ENCODE results near the gene F2RL1. TPM values are rescaled to one million over a fixed set of nuclear protein-coding genes. Genes with fewer than 3 reads are reported as not detected.
"Not testable (repeated sequence)": the region's sequence is repeated elsewhere in the genome, so short reads cannot be mapped to it uniquely, and the experiment has no call there.

Gene F2RL1
- polyA plus RNA-seq, 6 donors from 2014 or later = 0.13 to 0.42 (median 0.20) TPM; not detected in 2

DNA sequence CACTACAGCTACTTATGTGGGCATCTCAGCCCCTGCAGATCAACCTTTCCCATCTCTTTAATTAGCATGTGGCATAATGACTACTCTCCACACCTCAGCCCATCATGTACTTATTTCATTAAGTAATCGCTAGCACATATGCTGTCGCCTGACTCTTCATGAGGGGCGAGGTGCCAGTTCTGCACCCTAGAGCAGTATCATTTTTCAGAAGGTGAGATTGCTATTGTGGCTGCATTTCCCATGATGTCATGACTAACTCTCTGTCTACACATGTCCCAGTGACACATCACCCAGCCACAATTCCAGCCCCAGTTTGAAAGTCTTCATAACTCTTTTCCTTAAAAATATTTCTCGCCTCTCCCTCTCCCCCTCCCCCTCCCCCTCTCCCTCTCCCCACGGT is 7.6 kb upstream of the F2RL1 start:
- H3K9me3 Mint-ChIP-seq = peaks cover 0 to 9% (median 0%) of the 10 kb centered on the region in 7 donors
- DNase-seq (no peak), ATAC-seq (ENCODE audit: low read depth in 2 of 2) (no peak)
- no peak overlapping the region for H3K4me3 Mint-ChIP-seq
- H3K4me1 Mint-ChIP-seq = no peaks in the 10 kb centered on the region
- H3K27me3 Mint-ChIP-seq = peaks cover 4 to 11% (median 10%) of the 10 kb centered on the region in 3 donors
- no peaks in the 10 kb centered on the region for H3K36me3 Mint-ChIP-seq
- no peak overlapping the region for H3K27ac Mint-ChIP-seq

DNA sequence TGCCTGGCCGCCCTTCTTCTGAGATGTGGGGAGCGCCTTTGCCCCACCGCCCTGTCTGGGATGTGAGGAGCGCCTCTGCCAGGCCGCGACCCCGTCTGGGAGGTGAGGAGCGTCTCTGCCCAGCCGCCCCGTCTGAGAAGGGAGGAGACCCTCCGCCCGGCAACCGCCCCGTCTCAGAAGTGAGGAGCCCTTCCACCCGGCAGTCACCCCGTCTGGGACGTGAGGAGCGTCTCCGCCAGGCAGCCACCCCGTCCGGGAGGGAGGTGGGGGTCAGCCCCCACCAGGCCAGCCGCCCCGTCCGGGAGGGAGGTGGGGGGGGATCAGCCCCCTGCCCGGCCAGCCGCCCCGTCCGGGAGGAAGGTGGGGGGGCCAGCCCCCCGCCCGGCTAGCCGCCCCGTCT is 6.6 kb upstream of the F2RL1 start:
- H3K9me3 Mint-ChIP-seq; H3K4me1 Mint-ChIP-seq; ATAC-seq (ENCODE audit: low read depth in 2 of 2); H3K36me3 Mint-ChIP-seq; DNase-seq; H3K4me3 Mint-ChIP-seq; H3K27ac Mint-ChIP-seq: not testable (repeated sequence)
- H3K27me3 Mint-ChIP-seq = peaks cover 10 to 21% (median 12%) of the 10 kb centered on the region in 3 donors

DNA sequence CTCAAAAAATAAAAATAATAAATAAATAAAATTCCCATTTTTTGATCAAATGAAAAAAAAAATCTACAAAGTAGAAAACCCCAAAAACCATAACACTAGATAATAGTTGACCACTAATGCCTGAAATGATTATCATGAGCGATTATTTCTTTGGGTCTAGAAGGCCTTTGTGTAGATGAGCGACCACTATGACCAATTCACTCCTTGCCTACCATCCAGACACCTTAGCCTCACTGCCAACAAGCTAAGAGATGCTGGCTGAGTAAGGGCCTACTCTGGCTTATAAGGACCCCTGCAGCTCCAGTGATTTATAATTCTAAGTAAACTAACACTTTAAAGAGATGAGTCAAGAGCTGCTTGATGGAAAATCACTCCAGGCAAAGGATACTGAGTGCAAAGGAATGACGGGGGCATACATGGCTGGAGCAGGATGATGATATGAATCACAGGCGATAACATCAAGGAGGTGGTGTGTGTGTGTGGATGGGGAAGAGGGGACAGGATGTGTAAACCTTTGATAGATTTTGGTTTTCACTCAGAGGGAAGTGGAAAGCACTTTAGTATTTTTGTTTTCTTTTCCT is 4.8 kb upstream of the F2RL1 start:
- DNase-seq (no peak), ATAC-seq (ENCODE audit: low read depth in 2 of 2) (no peak)
- H3K9me3 Mint-ChIP-seq = peaks cover 0 to 9% (median 0%) of the 10 kb centered on the region in 7 donors
- H3K4me3 Mint-ChIP-seq = no peak overlapping the region
- peaks cover 5 to 7% (median 6%) of the 10 kb centered on the region in 3 donors for H3K4me1 Mint-ChIP-seq
- no peak overlapping the region for H3K27ac Mint-ChIP-seq
- no peaks in the 10 kb centered on the region for H3K36me3 Mint-ChIP-seq
- peaks cover 20 to 37% (median 22%) of the 10 kb centered on the region in 3 donors for H3K27me3 Mint-ChIP-seq

DNA sequence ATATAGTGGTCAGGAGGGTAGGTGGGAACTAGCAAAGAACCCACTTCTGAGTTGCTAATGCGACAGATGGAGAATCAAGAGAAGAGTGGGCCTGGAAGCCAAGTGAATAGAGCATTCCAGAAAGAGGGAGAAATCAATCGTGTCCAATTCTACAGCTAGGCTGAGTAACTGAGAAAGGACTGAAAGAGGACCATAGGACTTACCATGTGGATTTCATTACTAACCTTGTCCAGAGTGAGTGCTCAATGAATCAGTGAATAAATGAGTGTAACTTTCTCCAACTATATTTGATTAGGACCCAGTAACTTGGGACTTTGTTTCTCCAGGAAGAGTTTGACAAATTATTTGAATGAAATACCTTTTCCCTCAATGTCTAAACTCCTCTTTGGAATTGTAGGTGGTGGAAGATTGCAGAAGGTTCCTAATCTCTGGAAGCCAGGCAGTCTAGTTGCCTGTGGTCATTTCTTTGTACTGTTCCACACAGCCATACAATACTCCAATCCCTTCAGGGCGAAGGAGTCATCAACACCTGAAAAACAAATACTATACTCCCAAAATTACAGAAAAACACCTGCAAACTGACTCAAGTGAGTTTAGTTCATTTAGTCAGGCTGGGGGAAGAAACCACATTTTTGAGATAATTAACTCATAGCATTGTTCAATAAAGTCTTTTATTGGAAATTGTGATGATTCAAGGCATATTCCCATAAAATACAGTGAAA is 2.6 kb upstream of the F2RL1 start:
- Mint-ChIP-seq H3K9me3 (peaks cover 0 to 4% (median 0%) of the 10 kb centered on the region in 7 donors), H3K27me3 (peaks cover 33 to 52% (median 41%) of the 10 kb centered on the region in 3 donors), H3K36me3 (no peaks in the 10 kb centered on the region), H3K27ac (no peak overlapping the region), H3K4me3 (peak overlapping the region in 2 of 8 donors; percentile 21 to 47), H3K4me1 (peaks cover 9 to 20% (median 15%) of the 10 kb centered on the region in 3 donors)
- ATAC-seq (ENCODE audit: low read depth in 2 of 2) (no peak), DNase-seq (no peak)

DNA sequence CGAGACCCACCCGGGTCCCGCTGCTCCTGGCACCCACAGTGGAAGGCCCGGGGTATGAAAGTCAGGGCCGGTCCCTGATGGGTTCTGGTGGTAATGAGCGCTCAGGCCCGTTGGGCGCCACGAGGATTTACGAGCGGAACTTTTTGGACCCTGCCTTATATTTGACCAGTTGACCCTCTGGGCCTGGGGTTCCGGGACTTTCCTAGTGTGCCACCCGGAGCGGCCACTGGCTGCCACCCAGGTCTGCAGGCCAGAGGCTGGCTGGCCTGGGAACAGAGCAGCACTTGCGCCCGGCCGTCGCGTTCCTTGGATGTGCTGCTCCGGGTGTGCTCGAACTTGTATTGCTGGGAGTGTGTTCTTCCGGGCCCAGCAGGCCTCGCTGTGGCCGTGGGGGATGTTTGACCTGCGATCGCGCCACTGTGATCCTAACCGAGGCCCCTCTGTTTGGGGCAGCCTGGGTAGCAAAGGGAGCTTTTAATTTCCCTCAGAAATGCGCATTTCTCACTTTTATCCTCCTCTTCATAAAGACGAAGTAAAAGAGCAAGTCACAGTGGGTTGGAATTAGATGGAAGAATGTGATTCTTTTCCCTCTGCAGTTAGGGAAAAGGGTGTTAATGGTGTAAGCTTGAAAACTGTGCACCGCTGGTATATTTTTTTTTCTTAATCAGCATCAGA is 1.2 kb downstream of the F2RL1 start:
- Mint-ChIP-seq H3K4me1 (peaks cover 9 to 20% (median 15%) of the 10 kb centered on the region in 3 donors), H3K27me3 (peaks cover 44 to 60% (median 47%) of the 10 kb centered on the region in 3 donors), H3K9me3 (peaks cover 0 to 5% (median 3%) of the 10 kb centered on the region in 7 donors), H3K27ac (peak overlapping the region in 2 of 6 donors; percentile 26 to 69), H3K36me3 (no peaks in the 10 kb centered on the region), H3K4me3 (peak overlapping the region; percentile 22 to 87 (median 78))
- DNase-seq (no peak), ATAC-seq (ENCODE audit: low read depth in 2 of 2) (no peak)

DNA sequence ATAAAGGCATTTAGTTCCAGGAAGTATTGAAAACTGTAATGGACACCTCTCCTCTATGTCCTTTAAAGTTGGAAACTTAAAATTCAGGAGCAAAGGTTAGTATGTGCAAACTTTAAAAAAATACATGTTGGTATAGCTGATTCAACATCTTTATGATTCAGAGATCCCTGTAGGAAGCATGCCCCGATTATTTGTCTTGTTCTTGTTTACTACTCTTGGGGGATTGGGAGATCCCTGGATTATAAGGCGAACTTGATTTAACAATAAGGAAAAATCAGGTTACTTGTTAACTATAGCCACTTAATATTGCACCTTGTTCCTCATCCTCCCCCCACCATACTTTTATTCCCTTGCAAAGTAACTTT is 1.7 kb downstream of the F2RL1 start:
- Mint-ChIP-seq H3K9me3 (peaks cover 0 to 8% (median 3%) of the 10 kb centered on the region in 7 donors), H3K4me1 (peaks cover 9 to 20% (median 15%) of the 10 kb centered on the region in 3 donors), H3K27me3 (peaks cover 39 to 58% (median 47%) of the 10 kb centered on the region in 3 donors), H3K27ac (no peak overlapping the region), H3K4me3 (peak overlapping the region in 5 of 8 donors; percentile 73 to 85 (median 83)), H3K36me3 (no peaks in the 10 kb centered on the region)
- no peak for ATAC-seq (ENCODE audit: low read depth in 2 of 2)
- DNase-seq = no peak

DNA sequence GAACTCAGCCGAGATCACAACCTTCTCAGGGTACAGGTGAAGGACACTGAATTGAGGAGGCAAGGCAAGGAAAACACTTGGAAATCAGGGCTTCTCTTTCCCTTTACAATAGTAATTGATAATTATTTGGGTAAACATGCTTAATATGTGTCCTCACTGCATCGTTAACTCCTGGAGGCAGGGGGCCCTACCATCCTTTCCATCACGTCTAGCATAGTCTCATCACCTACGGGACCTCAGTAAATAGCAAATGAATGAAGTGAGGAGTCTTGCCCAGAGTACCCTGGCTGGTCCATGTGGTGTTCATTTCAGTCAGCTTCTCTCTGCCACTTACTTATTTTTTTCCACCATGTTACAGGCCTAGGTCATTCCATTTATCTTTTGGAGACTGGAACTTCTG is 2.3 kb downstream of the F2RL1 start:
- Mint-ChIP-seq H3K27ac (no peak overlapping the region), H3K36me3 (no peaks in the 10 kb centered on the region), H3K9me3 (peaks cover 0 to 8% (median 3%) of the 10 kb centered on the region in 7 donors), H3K4me3 (peak overlapping the region in 3 of 8 donors; percentile 4 to 74 (median 59)), H3K27me3 (peaks cover 34 to 58% (median 44%) of the 10 kb centered on the region in 3 donors), H3K4me1 (peaks cover 9 to 20% (median 15%) of the 10 kb centered on the region in 3 donors)
- ATAC-seq (ENCODE audit: low read depth in 2 of 2) = no peak
- no peak for DNase-seq

DNA sequence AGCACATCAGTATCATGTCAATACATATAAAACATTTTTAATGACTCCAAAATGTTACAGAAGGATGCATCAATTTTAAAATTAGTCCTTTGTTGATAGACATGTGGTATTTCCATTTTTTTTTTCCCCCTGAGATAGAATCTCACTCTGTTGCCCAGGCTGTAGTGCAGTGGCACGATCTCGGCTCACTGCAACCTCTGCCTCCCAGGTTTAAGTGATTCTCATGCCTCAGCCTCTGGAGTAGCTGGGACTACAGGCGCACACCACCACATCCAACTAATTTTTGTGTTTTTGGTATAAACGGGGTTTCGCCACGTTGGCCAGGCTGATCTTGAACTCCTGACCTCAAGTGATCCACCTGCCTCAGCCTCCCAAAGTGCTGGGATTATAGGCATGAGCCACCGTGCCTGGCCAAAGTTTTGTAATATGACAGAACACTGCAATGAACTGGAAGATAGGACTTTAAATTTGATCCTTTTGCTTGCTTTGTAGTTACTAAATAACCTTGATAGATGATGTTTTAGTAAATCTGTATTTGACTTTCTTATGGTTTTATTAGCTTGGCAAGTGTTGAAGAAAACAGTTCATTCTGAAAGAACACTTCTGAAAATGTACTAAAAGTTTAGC is 3.4 kb downstream of the F2RL1 start:
- not testable (repeated sequence) for H3K9me3 Mint-ChIP-seq; ATAC-seq (ENCODE audit: low read depth in 2 of 2); H3K27ac Mint-ChIP-seq; DNase-seq; H3K36me3 Mint-ChIP-seq; H3K4me3 Mint-ChIP-seq
- H3K27me3 Mint-ChIP-seq = peaks cover 34 to 49% (median 35%) of the 10 kb centered on the region in 3 donors
- H3K4me1 Mint-ChIP-seq = peaks cover 9 to 20% (median 15%) of the 10 kb centered on the region in 3 donors

DNA sequence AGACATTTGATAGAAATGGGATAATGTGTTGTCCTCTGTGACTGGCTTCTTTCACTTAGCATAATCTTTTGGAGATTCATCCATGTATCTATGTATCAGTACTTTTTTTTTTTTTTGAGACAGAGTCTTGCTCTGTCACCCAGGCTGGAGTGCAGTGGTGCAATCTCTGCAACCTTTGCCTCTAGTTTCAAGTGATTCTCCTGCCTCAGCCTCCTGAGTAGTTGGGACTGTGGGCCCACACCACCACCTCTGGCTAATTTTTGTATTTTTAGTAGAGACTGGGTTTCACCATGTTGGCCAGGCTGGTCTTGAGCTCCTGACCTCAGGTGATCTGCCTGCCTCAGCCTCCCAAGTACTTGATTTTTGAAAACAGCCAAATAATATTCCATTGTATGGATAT is 7.6 kb downstream of the F2RL1 start:
- H3K9me3 Mint-ChIP-seq; H3K36me3 Mint-ChIP-seq; ATAC-seq (ENCODE audit: low read depth in 2 of 2); H3K4me1 Mint-ChIP-seq; H3K4me3 Mint-ChIP-seq; DNase-seq; H3K27ac Mint-ChIP-seq: not testable (repeated sequence)
- H3K27me3 Mint-ChIP-seq = peaks cover 5 to 18% (median 9%) of the 10 kb centered on the region in 3 donors

DNA sequence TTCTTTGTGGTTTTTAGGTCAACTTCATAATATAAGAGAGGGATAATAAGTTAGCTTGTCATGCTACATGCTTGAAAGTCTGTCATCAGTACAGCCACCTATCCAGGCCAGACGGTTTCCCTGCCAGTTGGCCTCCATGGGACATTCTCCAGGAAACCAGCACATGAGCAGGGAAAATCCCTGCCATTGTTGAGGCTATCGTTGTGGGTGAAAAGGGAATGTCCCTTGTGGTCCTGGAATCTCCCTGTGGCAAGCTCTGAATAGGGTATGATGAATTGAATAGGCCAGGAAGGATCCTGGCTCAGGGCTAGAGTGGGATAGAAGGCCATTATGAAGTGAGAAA is 12.3 kb downstream of the F2RL1 start:
- Mint-ChIP-seq H3K4me3 (no peak overlapping the region), H3K9me3 (no peaks in the 10 kb centered on the region), H3K27ac (no peak overlapping the region), H3K4me1 (no peaks in the 10 kb centered on the region), H3K36me3 (no peaks in the 10 kb centered on the region), H3K27me3 (peaks cover 0 to 2% (median 0%) of the 10 kb centered on the region in 3 donors)
- no peak for DNase-seq
- ATAC-seq (ENCODE audit: low read depth in 2 of 2) = no peak

DNA sequence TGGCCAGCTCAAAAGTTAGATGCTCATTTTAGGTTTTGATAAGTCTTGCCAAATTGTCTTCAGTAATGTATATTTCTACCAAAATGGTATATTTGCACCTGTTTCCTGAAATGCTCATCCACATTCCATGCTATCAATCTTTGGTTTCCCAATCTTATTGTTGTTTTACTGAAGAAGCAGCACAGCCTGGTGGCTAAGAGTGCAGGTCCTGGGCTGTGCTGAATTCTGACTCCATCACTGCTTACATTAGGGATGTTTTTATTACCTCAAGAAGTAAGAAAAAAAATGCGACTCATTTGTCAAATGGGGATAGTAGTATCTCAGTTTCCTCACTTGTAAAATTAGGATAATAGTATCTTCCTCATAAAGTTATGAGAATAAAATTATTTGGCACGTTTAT is 17.4 kb downstream of the F2RL1 start:
- Mint-ChIP-seq H3K27me3 (no peaks in the 10 kb centered on the region), H3K9me3 (peaks cover 0 to 2% (median 0%) of the 10 kb centered on the region in 7 donors), H3K4me3 (no peak overlapping the region), H3K4me1 (no peaks in the 10 kb centered on the region), H3K27ac (no peak overlapping the region), H3K36me3 (no peaks in the 10 kb centered on the region)
- DNase-seq (no peak), ATAC-seq (ENCODE audit: low read depth in 2 of 2) (no peak)

DNA sequence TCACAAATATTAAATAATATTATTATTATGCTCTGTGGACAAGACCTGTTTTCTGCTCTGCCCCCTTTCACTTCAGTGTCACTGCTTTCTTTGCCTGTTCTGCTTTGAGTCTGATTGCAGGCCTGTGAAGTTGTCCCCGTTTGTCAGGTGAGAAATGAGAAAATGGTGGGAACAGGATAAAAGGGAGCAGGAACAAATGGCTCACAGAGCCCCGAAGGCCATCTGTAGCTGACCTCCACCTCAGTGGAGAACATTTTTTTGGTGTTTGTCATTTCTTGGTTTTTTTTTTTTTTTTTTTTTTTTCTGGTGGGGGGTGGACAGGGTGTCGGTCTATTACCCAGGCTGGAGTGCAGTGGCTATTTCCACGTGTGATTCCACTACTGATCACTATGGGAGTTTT is 17.8 kb downstream of the F2RL1 start:
- Mint-ChIP-seq H3K27me3 (no peaks in the 10 kb centered on the region), H3K4me3 (no peak overlapping the region), H3K36me3 (no peaks in the 10 kb centered on the region), H3K9me3 (peaks cover 0 to 2% (median 0%) of the 10 kb centered on the region in 7 donors), H3K4me1 (no peaks in the 10 kb centered on the region), H3K27ac (no peak overlapping the region)
- DNase-seq = no peak
- ATAC-seq (ENCODE audit: low read depth in 2 of 2) = no peak

DNA sequence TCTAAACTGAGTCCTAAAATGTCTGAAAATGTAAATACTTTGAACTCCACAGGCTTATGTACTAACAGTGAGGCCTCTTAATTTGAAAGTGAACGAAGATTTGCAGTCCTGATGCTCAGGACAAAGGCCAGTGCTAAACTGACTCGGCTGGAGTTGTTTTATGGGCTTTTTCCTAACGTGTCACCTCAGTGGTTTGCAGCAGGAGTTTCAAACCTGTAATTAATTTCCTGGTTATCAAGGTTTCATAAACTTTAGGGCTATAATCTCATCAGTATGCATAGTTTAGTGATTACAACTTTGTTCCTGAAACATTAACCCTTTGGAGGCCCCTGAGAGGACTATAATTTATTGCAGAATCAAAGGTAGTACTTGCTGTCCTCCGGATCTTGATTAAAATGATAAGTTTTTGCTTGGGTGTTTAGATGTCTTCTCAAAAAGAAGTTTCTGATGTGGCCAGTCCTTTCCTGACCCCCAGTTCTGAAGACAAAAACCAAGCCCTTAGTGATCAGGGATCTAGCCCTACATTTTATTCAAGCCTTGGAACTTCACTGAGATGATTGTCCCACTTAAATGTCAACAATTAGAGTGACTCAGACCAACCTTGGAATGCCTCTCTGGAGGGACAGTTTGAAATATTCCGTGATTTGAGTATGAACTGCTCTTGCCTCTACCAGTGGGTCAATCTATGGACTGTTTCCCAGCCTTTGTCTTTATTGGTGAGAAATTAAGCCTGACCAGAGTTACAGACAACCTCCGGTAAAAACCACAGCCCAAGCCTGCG is 19.8 kb downstream of the F2RL1 start:
- H3K27me3 Mint-ChIP-seq = peaks cover 0 to 14% (median 4%) of the 10 kb centered on the region in 3 donors
- H3K36me3 Mint-ChIP-seq = no peaks in the 10 kb centered on the region
- H3K9me3 Mint-ChIP-seq = peaks cover 0 to 8% (median 0%) of the 10 kb centered on the region in 7 donors
- ATAC-seq (ENCODE audit: low read depth in 2 of 2) = no peak
- no peak for DNase-seq
- H3K4me1 Mint-ChIP-seq = no peaks in the 10 kb centered on the region
- no peak overlapping the region for H3K4me3 Mint-ChIP-seq
- peak overlapping the region in 1 of 6 donors; percentile 73 for H3K27ac Mint-ChIP-seq

All from naive B cell (primary cell).